GM12875 (cell line): ENCODE results near the gene BABAM2.

Experiments
- H3K4me3 ChIP-seq: one replicate; pipeline ENCODE4 v1.5.1; 2011; ENCODE audit warnings: low read depth, low read length, control low read depth
- TF ChIP-seq, protein P1 (sequence below): IDR thresholded peaks from 2 replicates; pipeline ENCODE4 v1.5.1; 2011; ENCODE audit warnings: low read depth, mild to moderate bottlenecking, control low read depth, inconsistent platforms, low read length, moderate library complexity, borderline replicate concordance; ENCODE audit not compliant: insufficient read depth

BABAM2 gene

DNA sequence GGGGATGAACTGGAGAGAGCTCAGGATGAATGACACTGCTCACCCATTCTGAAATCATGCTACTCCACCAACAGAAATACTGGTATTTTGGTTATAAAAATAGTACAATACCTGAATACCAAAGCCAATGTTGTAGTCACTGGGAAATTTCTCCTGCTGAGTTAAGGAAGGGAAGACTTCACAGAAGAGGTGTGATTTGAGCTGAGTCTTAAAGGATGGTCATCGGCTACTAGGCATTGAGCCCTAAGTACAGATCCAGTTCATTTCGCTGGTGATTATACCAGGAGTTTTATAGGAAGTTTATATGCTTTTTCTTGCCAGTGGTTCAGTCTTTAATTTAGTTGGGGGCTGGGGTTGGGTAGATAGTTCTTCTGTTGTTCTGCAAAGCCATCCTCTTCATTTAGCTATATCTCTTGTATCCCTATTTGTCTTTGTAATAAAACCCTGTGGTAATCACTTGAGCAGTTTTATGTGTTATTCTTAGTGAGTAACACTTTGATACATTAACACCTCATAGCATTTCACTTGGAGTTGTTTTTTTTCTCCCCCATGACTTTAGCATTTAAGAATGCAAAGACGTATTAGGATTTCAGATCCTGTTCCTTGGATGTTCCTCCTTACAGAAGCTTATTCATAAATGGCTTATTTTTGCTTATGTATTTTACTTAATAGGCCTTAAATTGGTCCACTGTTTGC lies 262.2 kb downstream of the BABAM2 start:
- TF ChIP-seq, protein P1, sequence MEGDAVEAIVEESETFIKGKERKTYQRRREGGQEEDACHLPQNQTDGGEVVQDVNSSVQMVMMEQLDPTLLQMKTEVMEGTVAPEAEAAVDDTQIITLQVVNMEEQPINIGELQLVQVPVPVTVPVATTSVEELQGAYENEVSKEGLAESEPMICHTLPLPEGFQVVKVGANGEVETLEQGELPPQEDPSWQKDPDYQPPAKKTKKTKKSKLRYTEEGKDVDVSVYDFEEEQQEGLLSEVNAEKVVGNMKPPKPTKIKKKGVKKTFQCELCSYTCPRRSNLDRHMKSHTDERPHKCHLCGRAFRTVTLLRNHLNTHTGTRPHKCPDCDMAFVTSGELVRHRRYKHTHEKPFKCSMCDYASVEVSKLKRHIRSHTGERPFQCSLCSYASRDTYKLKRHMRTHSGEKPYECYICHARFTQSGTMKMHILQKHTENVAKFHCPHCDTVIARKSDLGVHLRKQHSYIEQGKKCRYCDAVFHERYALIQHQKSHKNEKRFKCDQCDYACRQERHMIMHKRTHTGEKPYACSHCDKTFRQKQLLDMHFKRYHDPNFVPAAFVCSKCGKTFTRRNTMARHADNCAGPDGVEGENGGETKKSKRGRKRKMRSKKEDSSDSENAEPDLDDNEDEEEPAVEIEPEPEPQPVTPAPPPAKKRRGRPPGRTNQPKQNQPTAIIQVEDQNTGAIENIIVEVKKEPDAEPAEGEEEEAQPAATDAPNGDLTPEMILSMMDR, result no peak
- no peak overlapping the region for H3K4me3 ChIP-seq

GRCh38 chr2:28153851-28154250 lies 263.3 kb downstream of the BABAM2 start:
- H3K4me3 ChIP-seq, result no peak overlapping the region
- TF ChIP-seq, protein P1, result no peak

- TF ChIP-seq, protein P1, result no peak
- H3K4me3 ChIP-seq, result no peak overlapping the region
Measured at GRCh38 chr2:28155086-28155485, 264.6 kb downstream of the BABAM2 start.

DNA sequence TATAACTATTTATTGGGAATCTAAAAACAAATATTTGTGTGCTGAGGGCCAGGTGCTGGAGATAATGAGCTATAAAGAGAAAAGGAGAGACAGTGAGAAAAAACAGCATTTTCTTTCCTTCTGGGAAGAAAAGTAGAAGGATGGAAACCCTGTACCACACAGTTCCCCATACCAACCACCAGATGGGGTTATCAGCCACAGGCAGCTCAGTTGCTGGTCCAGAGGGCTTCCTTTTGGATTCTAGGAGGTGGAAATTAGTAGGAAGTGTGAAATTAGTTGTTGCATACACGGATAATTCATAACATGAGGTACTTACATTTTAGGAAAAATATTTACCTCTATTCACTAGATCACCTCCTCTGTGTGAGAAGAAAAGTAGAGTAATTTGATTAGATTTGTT lies 265.1 kb downstream of the BABAM2 start:
- TF ChIP-seq, protein P1, result peak; percentile 43; the same call in 1 of the 2 replicates

DNA sequence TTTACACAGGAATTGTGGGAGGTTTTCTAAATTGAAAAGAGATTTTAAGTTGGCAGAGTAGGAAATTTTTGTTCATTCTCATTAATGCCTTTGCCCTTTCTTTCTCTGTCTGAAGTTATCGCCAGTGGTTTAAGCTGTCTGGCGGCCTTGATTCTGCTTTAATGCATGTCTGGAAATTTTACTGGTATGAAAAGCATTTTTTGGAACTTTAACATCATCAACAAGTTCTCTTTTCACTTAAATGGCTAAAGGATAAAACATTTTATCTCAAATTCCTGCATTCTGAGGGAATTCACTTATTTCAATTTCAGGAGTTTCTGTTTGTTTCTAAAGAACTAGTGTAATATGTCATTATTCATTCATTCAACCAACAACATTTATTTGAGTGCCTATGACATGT lies 268.3 kb downstream of the BABAM2 start:
- TF ChIP-seq, protein P1, result no peak
- H3K4me3 ChIP-seq, result no peak overlapping the region

More for the DNA sequence above, 265.1 kb downstream of the BABAM2 start:
- H3K4me3 ChIP-seq, result no peak overlapping the region

DNA sequence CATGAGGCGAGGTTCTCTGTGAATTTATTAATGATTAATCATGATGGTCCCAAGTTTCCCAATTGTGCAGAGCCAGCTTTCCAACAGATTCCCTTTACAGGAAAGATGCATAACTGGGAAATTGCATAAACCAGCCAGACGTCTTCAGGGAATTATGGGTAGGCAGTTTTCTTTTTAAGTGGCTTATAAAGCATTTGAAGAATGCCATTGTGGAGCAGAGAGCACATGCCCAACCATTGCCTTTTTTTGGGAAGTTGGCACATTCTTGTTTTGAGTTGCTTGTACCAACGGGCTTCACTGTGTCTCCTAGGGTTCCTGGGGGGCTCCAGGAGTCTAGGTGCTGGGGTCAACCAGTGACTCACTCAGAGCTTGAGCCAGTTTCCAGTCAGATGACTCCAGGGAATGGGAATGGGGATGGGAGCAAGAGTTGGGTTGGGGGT lies 270.5 kb downstream of the BABAM2 start:
- no peak overlapping the region for H3K4me3 ChIP-seq
- TF ChIP-seq, protein P1, result no peak

GRCh38 chr2:28161466-28161865 lies 270.9 kb downstream of the BABAM2 start:
- TF ChIP-seq, protein P1, result no peak
- H3K4me3 ChIP-seq, result no peak overlapping the region
